Neuron (in vitro differentiated cells): Measurements from ENCODE around the gene PLA2G4F.
A peak's percentile ranks its signal among the peaks of the same experiment; 100 is the strongest.

ENCODE experiments used
- H2AFZ ChIP-seq: one replicate; pipeline ENCODE4 v1.6.1; 2013; ENCODE audit warnings: low read depth, mild to moderate bottlenecking, inconsistent platforms, low read length, moderate library complexity
- H3K27me3 ChIP-seq: one replicate; pipeline ENCODE4 v1.6.1; 2013; ENCODE audit warnings: low read length; ENCODE audit not compliant: insufficient read depth
- H3K36me3 ChIP-seq: one replicate; pipeline ENCODE4 v1.6.1; 2013; ENCODE audit warnings: low read length; ENCODE audit not compliant: insufficient read depth
- H3K4me1 ChIP-seq: one replicate; pipeline ENCODE4 v1.6.1; 2013; ENCODE audit warnings: low read length; ENCODE audit not compliant: insufficient read depth
- H3K4me3 ChIP-seq: 2 replicates; pipeline ENCODE4 v1.5.1; 2013; ENCODE audit warnings: mild to moderate bottlenecking, low read length, moderate library complexity
- H3K9me3 ChIP-seq: one replicate; pipeline ENCODE4 v1.6.1; 2013; ENCODE audit warnings: low read length

Gene PLA2G4F

GRCh38 chr15:42129364-42129763, 27.1 kb downstream of the PLA2G4F start:
- no peaks in the 10 kb centered on the region for H3K4me1 ChIP-seq
- no peak overlapping the region for H3K4me3 ChIP-seq
- no peaks in the 10 kb centered on the region for H3K9me3 ChIP-seq
- H2AFZ ChIP-seq, result no peak overlapping the region
- no peaks in the 10 kb centered on the region for H3K27me3 ChIP-seq
- H3K36me3 ChIP-seq, result no peaks in the 10 kb centered on the region

- Histone ChIP-seq H3K27me3 (no peaks in the 10 kb centered on the region), H3K36me3 (no peaks in the 10 kb centered on the region), H3K4me3 (no peak overlapping the region), H3K4me1 (no peaks in the 10 kb centered on the region), H3K9me3 (no peaks in the 10 kb centered on the region), H2AFZ (no peak overlapping the region)
Observed at GRCh38 chr15:42128476-42128875, 28.0 kb downstream of the PLA2G4F start.

- H3K4me1 ChIP-seq, result peaks cover 10% of the 10 kb centered on the region
- no peak overlapping the region for H2AFZ ChIP-seq
- H3K27me3 ChIP-seq, result no peaks in the 10 kb centered on the region
- H3K9me3 ChIP-seq, result no peaks in the 10 kb centered on the region
- no peak overlapping the region for H3K4me3 ChIP-seq
- no peaks in the 10 kb centered on the region for H3K36me3 ChIP-seq
Observed at GRCh38 chr15:42123546-42123945, 32.9 kb downstream of the PLA2G4F start.

GRCh38 chr15:42121682-42122081, 34.8 kb downstream of the PLA2G4F start:
- Histone ChIP-seq H3K4me3 (no peak overlapping the region), H3K27me3 (no peaks in the 10 kb centered on the region), H3K9me3 (no peaks in the 10 kb centered on the region), H2AFZ (no peak overlapping the region), H3K4me1 (peaks cover 12% of the 10 kb centered on the region), H3K36me3 (no peaks in the 10 kb centered on the region)

DNA sequence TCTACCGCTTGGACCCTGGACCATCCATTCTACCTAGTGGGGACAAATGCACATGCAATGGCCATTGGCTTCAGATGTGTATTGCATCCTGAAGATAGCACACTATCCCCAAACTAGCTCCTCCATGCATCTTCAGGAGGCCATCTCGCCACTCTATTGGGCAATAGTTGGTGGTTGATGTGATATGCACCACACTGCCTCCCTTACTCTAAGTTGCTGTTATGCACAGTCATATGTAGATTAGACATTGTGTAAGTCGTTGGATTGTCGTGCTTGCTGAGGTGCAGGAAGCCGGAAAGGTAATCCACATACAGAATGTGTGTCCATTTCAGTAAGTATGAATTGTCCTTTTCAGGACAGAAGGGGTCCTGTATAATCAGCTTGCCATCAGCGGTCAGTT, 35.4 kb downstream of the PLA2G4F start:
- Histone ChIP-seq H3K9me3 (no peaks in the 10 kb centered on the region), H2AFZ (no peak overlapping the region), H3K4me1 (peaks cover 12% of the 10 kb centered on the region), H3K36me3 (no peaks in the 10 kb centered on the region), H3K27me3 (no peaks in the 10 kb centered on the region), H3K4me3 (no peak overlapping the region)

DNA sequence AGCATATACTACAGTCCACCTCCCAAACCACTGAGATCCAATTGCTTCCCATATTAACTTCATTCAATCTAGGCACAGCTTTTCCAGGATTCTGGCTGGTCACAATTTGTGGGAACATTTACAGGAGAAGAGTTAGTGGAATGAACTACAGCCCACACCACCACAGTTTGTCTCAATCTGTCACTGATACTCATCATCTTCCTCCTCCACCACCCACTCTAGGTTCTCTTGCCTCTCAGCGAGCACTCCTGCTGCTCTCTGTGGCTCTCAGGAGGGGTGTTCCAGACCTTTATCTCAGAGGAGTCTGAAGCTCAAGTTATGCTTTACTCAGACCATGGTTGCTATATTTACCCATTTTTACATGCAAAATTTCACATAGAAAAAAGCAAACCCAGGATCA, 36.2 kb downstream of the PLA2G4F start:
- Histone ChIP-seq H3K4me3 (no peak overlapping the region), H3K9me3 (no peaks in the 10 kb centered on the region), H3K36me3 (no peaks in the 10 kb centered on the region), H3K27me3 (no peaks in the 10 kb centered on the region), H2AFZ (no peak overlapping the region), H3K4me1 (peaks cover 12% of the 10 kb centered on the region)

DNA sequence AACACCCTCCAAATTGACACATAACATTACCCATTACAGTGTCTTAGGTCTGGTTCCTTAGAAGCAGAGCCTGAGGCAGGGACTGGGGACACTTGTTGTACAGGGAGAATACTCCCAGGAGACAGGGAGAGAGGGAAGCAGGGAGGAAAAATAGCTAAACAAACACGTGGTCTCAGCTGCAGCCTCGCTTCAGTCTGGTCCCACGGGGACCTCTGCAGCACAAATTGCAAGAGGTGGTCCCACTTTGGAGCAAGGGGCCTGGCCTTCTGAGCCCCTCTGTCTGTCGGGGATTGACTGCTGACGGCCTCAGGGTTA, 37.0 kb downstream of the PLA2G4F start:
- Histone ChIP-seq H2AFZ (peak overlapping the region; percentile 28), H3K9me3 (no peaks in the 10 kb centered on the region), H3K4me1 (peaks cover 12% of the 10 kb centered on the region), H3K36me3 (no peaks in the 10 kb centered on the region), H3K27me3 (no peaks in the 10 kb centered on the region), H3K4me3 (no peak overlapping the region)

- no peaks in the 10 kb centered on the region for H3K27me3 ChIP-seq
- H3K36me3 ChIP-seq, result no peaks in the 10 kb centered on the region
- no peaks in the 10 kb centered on the region for H3K9me3 ChIP-seq
- peak overlapping the region; percentile 18 for H3K4me3 ChIP-seq
- H2AFZ ChIP-seq, result peak overlapping the region; percentile 28
- H3K4me1 ChIP-seq, result peaks cover 12% of the 10 kb centered on the region
Observed at GRCh38 chr15:42118650-42119445, 37.6 kb downstream of the PLA2G4F start.

DNA sequence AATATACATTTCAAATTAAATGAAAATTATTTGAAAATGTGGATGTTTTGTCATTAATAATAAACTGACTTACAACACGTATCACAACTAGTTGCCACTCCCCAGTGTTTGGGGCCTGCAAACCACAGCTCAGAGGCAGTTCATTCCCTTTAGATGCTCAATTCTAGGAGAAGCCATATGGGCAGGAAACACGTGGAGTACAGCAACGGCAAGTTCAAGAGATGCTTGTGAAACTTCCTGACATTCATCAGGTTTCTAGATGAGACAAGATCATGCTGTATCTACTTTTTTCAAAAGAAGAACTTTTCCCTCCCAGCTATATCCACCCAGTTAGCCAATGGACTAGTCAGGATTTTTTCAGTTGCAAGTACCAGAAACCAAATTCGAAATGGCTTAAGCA, 44.5 kb downstream of the PLA2G4F start:
- H3K4me1 ChIP-seq, result no peaks in the 10 kb centered on the region
- H3K36me3 ChIP-seq, result no peaks in the 10 kb centered on the region
- H3K27me3 ChIP-seq, result no peaks in the 10 kb centered on the region
- no peak overlapping the region for H3K4me3 ChIP-seq
- H2AFZ ChIP-seq, result no peak overlapping the region
- peaks cover 3% of the 10 kb centered on the region for H3K9me3 ChIP-seq

DNA sequence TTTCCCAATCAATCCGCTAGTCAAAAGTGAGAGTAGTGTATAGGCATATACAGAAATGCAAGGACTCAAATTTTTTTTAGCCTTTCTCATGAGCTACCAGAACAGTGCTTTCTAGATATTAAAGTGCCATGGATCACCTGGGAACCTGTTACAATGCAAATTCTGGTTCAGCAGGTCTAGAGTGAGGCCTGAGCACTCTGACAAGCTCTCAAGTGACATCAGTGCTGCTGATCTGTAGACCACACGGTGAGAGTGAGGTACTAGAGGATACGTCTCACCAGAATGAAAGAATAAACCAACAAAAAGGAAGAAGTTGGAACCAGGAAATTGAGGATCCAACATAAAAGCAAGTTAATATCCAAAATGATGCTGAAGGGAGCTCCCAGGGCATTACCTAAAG, 46.1 kb downstream of the PLA2G4F start:
- H2AFZ ChIP-seq, result no peak overlapping the region

DNA sequence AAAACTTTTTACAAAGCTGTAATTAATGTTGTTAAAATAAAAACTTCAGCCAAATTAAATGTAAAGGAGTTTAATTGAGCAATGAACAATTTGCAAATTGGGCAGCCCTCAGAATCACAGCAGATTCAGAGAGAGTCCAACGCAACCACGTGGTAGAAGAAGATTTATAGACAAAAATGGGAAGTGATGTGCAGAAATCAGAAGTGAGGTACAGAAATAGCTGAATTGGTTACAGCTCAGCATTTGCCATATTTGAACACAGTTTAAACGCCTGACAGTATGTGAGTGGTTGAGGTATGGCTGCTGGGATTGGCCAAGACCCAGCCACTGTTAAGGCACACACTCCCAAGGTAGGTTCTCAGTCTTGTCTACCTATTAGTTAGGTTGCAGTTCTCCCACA, 47.6 kb downstream of the PLA2G4F start:
- H3K36me3 ChIP-seq, result no peaks in the 10 kb centered on the region
- H3K4me1 ChIP-seq, result no peaks in the 10 kb centered on the region
- H3K9me3 ChIP-seq, result peaks cover 3% of the 10 kb centered on the region
- no peaks in the 10 kb centered on the region for H3K27me3 ChIP-seq
- H3K4me3 ChIP-seq, result no peak overlapping the region
- H2AFZ ChIP-seq, result no peak overlapping the region

More for the DNA sequence above, 46.1 kb downstream of the PLA2G4F start:
- no peaks in the 10 kb centered on the region for H3K27me3 ChIP-seq
- no peaks in the 10 kb centered on the region for H3K4me1 ChIP-seq
- no peak overlapping the region for H3K4me3 ChIP-seq
- H3K36me3 ChIP-seq, result no peaks in the 10 kb centered on the region
- peaks cover 3% of the 10 kb centered on the region for H3K9me3 ChIP-seq

DNA sequence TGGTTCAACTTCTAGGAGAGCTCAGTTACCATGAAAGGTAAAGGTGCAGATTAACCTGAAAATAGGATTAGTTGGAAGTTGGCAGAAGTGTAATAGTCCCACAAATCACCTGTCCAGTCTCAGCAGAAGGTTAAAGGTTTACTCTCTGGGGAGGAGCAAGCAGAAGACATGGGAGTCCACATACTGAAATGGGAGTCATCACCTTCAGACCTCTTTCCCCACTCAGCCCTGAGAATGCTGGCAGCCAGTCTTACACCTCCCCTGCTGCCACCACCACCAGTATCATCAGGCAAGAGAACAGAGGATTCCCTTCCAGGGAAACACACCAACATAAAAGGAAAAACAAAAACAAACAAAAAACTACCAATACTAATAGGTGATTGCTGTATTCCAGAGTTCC, 48.2 kb downstream of the PLA2G4F start:
- no peaks in the 10 kb centered on the region for H3K27me3 ChIP-seq
- H3K9me3 ChIP-seq, result peaks cover 3% of the 10 kb centered on the region
- no peaks in the 10 kb centered on the region for H3K4me1 ChIP-seq
- H3K4me3 ChIP-seq, result no peak overlapping the region
- H2AFZ ChIP-seq, result no peak overlapping the region
- H3K36me3 ChIP-seq, result no peaks in the 10 kb centered on the region

DNA sequence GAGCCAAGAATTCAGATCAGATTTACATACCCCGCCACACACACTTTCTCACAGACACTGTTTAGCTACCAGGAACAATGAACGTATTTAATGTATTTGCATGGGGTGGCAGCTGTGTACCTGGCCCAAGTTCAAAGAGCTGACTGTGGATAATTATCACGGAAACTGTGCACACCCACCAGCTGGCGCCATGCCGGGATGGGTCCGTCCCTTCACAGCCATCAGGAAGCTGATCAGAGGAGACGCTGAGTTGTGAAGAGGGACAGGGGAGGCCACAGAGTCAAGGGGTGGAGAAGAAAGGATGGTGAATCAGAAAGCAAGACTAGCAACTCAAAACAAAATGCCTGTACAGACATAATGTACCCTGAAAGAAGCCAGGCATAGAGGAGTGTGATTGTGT, 49.0 kb downstream of the PLA2G4F start:
- Histone ChIP-seq H3K4me1 (no peaks in the 10 kb centered on the region), H3K27me3 (peaks cover 3% of the 10 kb centered on the region), H3K9me3 (peaks cover 3% of the 10 kb centered on the region), H3K36me3 (no peaks in the 10 kb centered on the region), H2AFZ (no peak overlapping the region), H3K4me3 (no peak overlapping the region)

DNA sequence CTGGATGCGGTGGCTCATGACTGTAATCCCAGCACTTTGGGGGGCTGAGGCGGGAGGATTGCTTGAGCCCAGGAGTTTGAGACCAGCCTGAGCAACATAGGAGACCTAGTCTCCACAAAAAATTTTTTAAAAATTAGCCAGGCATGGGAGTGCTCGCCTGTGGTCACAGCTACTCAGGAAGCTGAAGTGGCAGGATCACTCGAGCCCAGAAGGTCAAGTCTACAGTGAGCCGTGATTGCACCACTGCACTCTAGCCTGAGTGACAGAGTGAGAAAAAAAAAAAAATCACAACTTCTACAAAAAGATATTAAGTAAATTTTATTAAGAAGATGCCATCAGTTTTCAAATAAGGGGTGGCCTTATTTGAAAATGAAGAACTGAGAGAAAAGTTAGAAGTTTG, 50.1 kb downstream of the PLA2G4F start:
- peaks cover 3% of the 10 kb centered on the region for H3K9me3 ChIP-seq
- no peak overlapping the region for H2AFZ ChIP-seq
- no peaks in the 10 kb centered on the region for H3K36me3 ChIP-seq
- no peak overlapping the region for H3K4me3 ChIP-seq
- H3K4me1 ChIP-seq, result no peaks in the 10 kb centered on the region
- H3K27me3 ChIP-seq, result peaks cover 3% of the 10 kb centered on the region
